ENCODE measurements around the gene CARMIL1. TPM values are rescaled to one million over a fixed set of nuclear protein-coding genes. Genes with fewer than 3 reads are reported as not detected.

CARMIL1 gene
- total and polyA plus RNA-seq, 2 of the 8 experiments (the other 6 are each of a cell fraction or from before 2014, with no cell fraction given), result 20.3 to 40.4 TPM

DNA sequence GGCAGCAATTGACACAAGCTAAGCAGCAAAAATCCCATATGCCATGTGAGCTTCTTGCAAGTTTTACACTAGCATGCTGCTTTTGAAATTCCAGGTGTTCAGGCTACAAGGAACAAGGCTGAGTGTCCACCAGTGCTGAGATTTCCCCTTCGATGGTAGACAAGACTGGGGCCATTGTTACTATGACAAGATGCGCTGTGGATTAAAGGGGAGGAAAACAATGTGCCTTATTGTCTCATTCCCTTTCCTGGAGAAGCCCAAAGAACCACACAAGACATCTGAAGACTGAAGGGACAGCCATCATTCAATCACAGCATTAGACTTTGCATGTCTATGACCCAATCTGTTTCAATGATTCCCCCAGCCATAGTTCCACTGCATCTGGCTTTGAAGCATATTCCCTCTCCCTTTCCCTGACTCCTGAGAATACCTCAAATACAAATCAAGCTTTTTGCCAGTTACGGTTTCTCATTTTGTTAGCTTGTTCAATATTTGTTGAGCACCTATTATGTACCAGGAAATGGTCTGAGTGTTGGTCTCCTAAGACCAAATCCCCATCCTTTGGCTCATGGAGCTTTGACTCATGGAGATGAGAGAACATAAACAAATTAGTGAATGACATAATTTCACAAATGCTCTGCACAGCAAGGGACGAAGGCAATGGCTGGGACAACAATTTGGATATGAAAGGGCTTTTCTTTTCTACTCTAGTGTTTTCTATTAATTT, 349.5 kb downstream of the CARMIL1 start:
- Histone ChIP-seq H3K27me3 (replicated peaks in 1 of 4; ENCODE audit: control insufficient read depth in 3 of 4, extremely low read depth in 1 of 4, insufficient read depth in 3 of 4, low read length in 3 of 4) (0 out of 7 replicates have a peak, but pooled peaks cover 0 to 3% (median 0%) of the 10 kb centered on the region in 4 experiments), H3K36me3 (ENCODE audit: control insufficient read depth in 2 of 4, insufficient read depth in 4 of 4, low read length in 3 of 4) (no peaks in the 10 kb centered on the region), H2BK5ac (ENCODE audit: low read depth, low read length) (no peak overlapping the region), H2BK20ac (ENCODE audit: low read length) (no peak overlapping the region), H2BK120ac (replicated peaks; ENCODE audit: low read depth, low read length) (no peak overlapping the region), H3K14ac (ENCODE audit: insufficient read length) (no peak overlapping the region), H4K5ac (ENCODE audit: insufficient read length, low read depth, low read length) (no peak overlapping the region), H3K18ac (ENCODE audit: extremely low read depth, low read length) (no peak overlapping the region), H2BK12ac (ENCODE audit: low read depth, low read length) (no peak overlapping the region), H4K20me1 (replicated peaks in 1 of 2; ENCODE audit: control insufficient read depth in 1 of 2, insufficient read depth in 2 of 2, low read length in 2 of 2) (no peaks in the 10 kb centered on the region), H3K23me2 (ENCODE audit: low read depth, low read length) (no peaks in the 10 kb centered on the region), H3K4me1 (replicated peaks in 1 of 4; ENCODE audit: control insufficient read depth in 3 of 4, insufficient read depth in 4 of 4, low read length in 3 of 4) (peaks cover 0 to 23% (median 6%) of the 10 kb centered on the region in 4 experiments; a peak in 5 of 7 replicates), H4K91ac (replicated peaks; ENCODE audit: insufficient read length, low read length) (no peak overlapping the region), H3K4me2 (ENCODE audit: insufficient read depth in 1 of 2, low read depth in 2 of 2, low read length in 2 of 2) (no peak overlapping the region), H2AFZ (ENCODE audit: low read length) (no peak overlapping the region), H3K79me1 (ENCODE audit: low read depth, low read length) (no peaks in the 10 kb centered on the region), H4K8ac (ENCODE audit: extremely low read depth, insufficient read depth, low read length) (no peak overlapping the region), H3K56ac (replicated peaks; ENCODE audit: insufficient read length, low read depth, low read length) (no peak overlapping the region), H3K4me3 (ENCODE audit: extremely low read depth in 1 of 4, insufficient read depth in 2 of 4, low read depth in 3 of 4, low read length in 4 of 4) (no peak overlapping the region), H3K23ac (ENCODE audit: insufficient read length) (no peak overlapping the region), H2BK15ac (ENCODE audit: low read length) (no peak overlapping the region), H3K9ac (replicated peaks in 1 of 4; ENCODE audit: extremely low read depth in 1 of 4, low read depth in 3 of 4, low read length in 3 of 4) (no peak overlapping the region), H3K4ac (replicated peaks; ENCODE audit: insufficient read length, low read depth, low read length) (no peak overlapping the region), H3K79me2 (ENCODE audit: control insufficient read depth in 1 of 2, insufficient read depth in 2 of 2, low read length in 2 of 2) (no peaks in the 10 kb centered on the region), H3K9me3 (ENCODE audit: insufficient read depth in 2 of 2, low read depth in 1 of 2, low read length in 1 of 2) (no peaks in the 10 kb centered on the region), H2AK5ac (ENCODE audit: low read depth, low read length) (no peak overlapping the region), H3K27ac (ENCODE audit: low read depth, low read length) (no peak overlapping the region)
- ChIA-PET POLR2A (ENCODE audit: partially characterized antibody) (no interaction called here), CTCF (ENCODE audit: partially characterized antibody) (interaction anchor here (1.8 kb wide), 1 partner anchor 9 kb away, joined by 5 read pairs; no protein-coding TSS in a partner anchor)
- DNase-seq (ENCODE audit: low read depth in 1 of 2, low spot score in 2 of 2), result no peak
- FAIRE-seq, result no peak
- 83% methylated on average over 4 of the region's 4 CpGs; no CpG with 5 or more reads in 1 of the 2 experiments for WGBS, 2 experiments (ENCODE audit: extremely low coverage in 1 of 2, insufficient coverage in 1 of 2, insufficient read length in 1 of 2, insufficient replicate concordance in 2 of 2, low coverage in 1 of 2, low lambda C conversion rate in 2 of 2, missing lambda C conversion rate in 1 of 2)
- TF ChIP-seq EGR1 (IDR thresholded peaks at IDR 0.05; ENCODE audit: borderline replicate concordance, low read depth, low read length) (no peak), HDAC2 (IDR thresholded peaks at IDR 0.05; ENCODE audit: borderline replicate concordance in 1 of 2, low read depth in 2 of 2, low read length in 2 of 2) (no peak), EZH2 (IDR thresholded peaks at IDR 0.05; ENCODE audit: low read depth, low read length, severe bottlenecking) (no peak), TAF1 (IDR thresholded peaks at IDR 0.05; ENCODE audit: low read depth, low read length) (no peak), NANOG (IDR thresholded peaks at IDR 0.05; ENCODE audit: insufficient read depth, low read depth, low read length, poor library complexity, severe bottlenecking) (no peak), CTCF (IDR thresholded peaks at IDR 0.05; ENCODE audit: control extremely low read depth in 1 of 3, insufficient read depth in 1 of 3, low read depth in 1 of 3, low read length in 3 of 3) (no peak), BRCA1 (IDR thresholded peaks at IDR 0.05; ENCODE audit: low read depth, low read length) (no peak), MAFK (IDR thresholded peaks at IDR 0.05; ENCODE audit: low read depth, low read length) (no peak), JUN (IDR thresholded peaks at IDR 0.05; ENCODE audit: low read depth, low read length) (no peak)

All from H1 (cell line).